HEK293 (cell line): ENCODE measurements around the gene SNX33.
A peak's percentile ranks its signal among the peaks of the same experiment; 100 is the strongest.
"Not testable (repeated sequence)": the region's sequence is repeated elsewhere in the genome, so short reads cannot be mapped to it uniquely, and the experiment has no call there.

Source experiments
- CTCF ChIA-PET: fragments of 350-600 bp; formaldehyde crosslinking; extraction: SDS; loops from one replicate; lab custom pipeline; 2021; ENCODE audit warnings: antibody characterized with exemption; lab: Yijun Ruan, JAX
- POLR2A ChIA-PET: fragments of 300-600 bp; formaldehyde crosslinking; extraction: SDS; loops from one replicate; lab custom pipeline; 2020; ENCODE audit warnings: antibody characterized with exemption, inconsistent platforms; lab: Yijun Ruan, JAX
- H3K27ac ChIP-seq: fragments of 200-500 bp; sonication (Bioruptor generic); 2 replicates; pipeline ENCODE4 v1.5.1; 2014; ENCODE audit warnings: low read depth, low read length, control low read depth, inconsistent platforms; ENCODE audit errors: extremely low read depth
- H3K36me3 ChIP-seq, 2 experiments: fragments of 200-500 bp in 1 of 2; sonication (Bioruptor generic) in 1 of 2; 1 replicate in 1 of 2; 2 replicates in 1 of 2; pipeline ENCODE4 v1.5.1; 2014 to 2017; ENCODE audit warnings: inconsistent platforms in 2 of 2, low read length in 2 of 2; ENCODE audit not compliant: control insufficient read depth in 2 of 2, insufficient read depth in 1 of 2
- H3K4me1 ChIP-seq: fragments of 200-500 bp; sonication (Bioruptor generic); 2 replicates; pipeline ENCODE4 v1.5.1; 2014; ENCODE audit warnings: mild to moderate bottlenecking, low read length, inconsistent platforms; ENCODE audit not compliant: control insufficient read depth, insufficient read depth
- H3K4me3 ChIP-seq: 2 replicates; pipeline ENCODE4 v1.5.1; 2011; ENCODE audit warnings: low read depth, mild to moderate bottlenecking, control low read depth, low read length, moderate library complexity
- H3K9me3 ChIP-seq: fragments of 200-500 bp; sonication (Bioruptor generic); 2 replicates; pipeline ENCODE4 v1.5.1; 2014; ENCODE audit warnings: low read depth, low read length, inconsistent platforms; ENCODE audit not compliant: control insufficient read depth, insufficient read depth
- KLF1 ChIP-seq: fragments of 450-650 bp; formaldehyde crosslinking; IDR thresholded peaks from 2 replicates; pipeline ENCODE4 v1.5.1; 2016; ENCODE audit warnings: missing biosample characterization, missing genetic modification characterization
- KLF17 ChIP-seq: fragments of 450-650 bp; formaldehyde crosslinking; IDR thresholded peaks from 2 replicates; pipeline ENCODE4 v1.5.1; 2016; ENCODE audit warnings: missing biosample characterization, missing genetic modification characterization
- SP2 ChIP-seq: fragments of 450-650 bp; formaldehyde crosslinking; IDR thresholded peaks from 2 replicates; pipeline ENCODE4 v1.5.1; 2016; ENCODE audit warnings: missing biosample characterization, missing genetic modification characterization
- ZFHX2 ChIP-seq: fragments of 450-650 bp; formaldehyde crosslinking; conservative IDR thresholded peaks from 2 replicates; pipeline ENCODE4 v1.5.1; 2016; ENCODE audit warnings: missing biosample characterization, missing genetic modification characterization
- ZNF335 ChIP-seq: fragments of 450-650 bp; formaldehyde crosslinking; conservative IDR thresholded peaks from 2 replicates; pipeline ENCODE4 v1.5.1; 2016; ENCODE audit warnings: missing biosample characterization, missing genetic modification characterization
- ZNF362 ChIP-seq: fragments of 450-650 bp; formaldehyde crosslinking; IDR thresholded peaks from 2 replicates; pipeline ENCODE4 v1.5.1; 2016; ENCODE audit warnings: missing biosample characterization, missing genetic modification characterization
- ZNF600 ChIP-seq: fragments of 450-650 bp; formaldehyde crosslinking; IDR thresholded peaks from 2 replicates; pipeline ENCODE4 v1.5.1; 2016; ENCODE audit warnings: missing biosample characterization, missing genetic modification characterization

SNX33 gene

GRCh38 chr15:75706682-75706954 is 58.9 kb downstream of the SNX33 start (continued):
- no peak for TF ChIP-seq ZNF362 (tag by site-specific recombination)

- H3K27ac ChIP-seq, POLR2A ChIA-PET, H3K4me3 ChIP-seq, CTCF ChIA-PET, H3K36me3 ChIP-seq, H3K4me1 ChIP-seq, H3K9me3 ChIP-seq: not testable (repeated sequence)
Observed at GRCh38 chr15:75709458-75709857, 61.7 kb downstream of the SNX33 start.

GRCh38 chr15:75710874-75711273 is 63.2 kb downstream of the SNX33 start:
- H3K27ac ChIP-seq, H3K4me3 ChIP-seq, POLR2A ChIA-PET, H3K9me3 ChIP-seq, H3K36me3 ChIP-seq, H3K4me1 ChIP-seq, CTCF ChIA-PET: not testable (repeated sequence)

GRCh38 chr15:75711495-75711894 is 63.8 kb downstream of the SNX33 start:
- H3K27ac ChIP-seq, POLR2A ChIA-PET, H3K9me3 ChIP-seq, H3K36me3 ChIP-seq, CTCF ChIA-PET, H3K4me3 ChIP-seq, H3K4me1 ChIP-seq: not testable (repeated sequence)
- TF ChIP-seq SP2 (tag by site-specific recombination) (peak; percentile 20; the same call in 1 of the 2 replicates), KLF1 (peak; percentile 40; the same call in 1 of the 2 replicates), ZNF335 (tag by site-specific recombination) (peak; percentile 46), KLF17 (tag by site-specific recombination) (peak; percentile 95), ZNF600 (tag by site-specific recombination) (peak; percentile 74), ZFHX2 (tag by site-specific recombination) (peak; percentile 57)
